Activated T-helper 9 cell treated with anti-CD3 and anti-CD28 coated beads, Interleukin-2, amount 50 U/mL, for 16 hours (primary cell): ENCODE measurements around the gene HOXA9.

ENCODE experiments used
- DNase-seq: peaks from one replicate; pipeline ENCODE4 v3.0.0-alpha.2; 2020; ENCODE audit warnings: low read depth

Gene HOXA9

GRCh38 chr7:27187475-27188385 lies 22.4 kb upstream of the HOXA9 start:
- DNase-seq: no peak

GRCh38 chr7:27186668-27187474 lies 21.5 kb upstream of the HOXA9 start:
- DNase-seq: no peak

GRCh38 chr7:27185854-27186667 lies 20.7 kb upstream of the HOXA9 start:
- no peak for DNase-seq

- DNase-seq: no peak
Observed at GRCh38 chr7:27185013-27185853, 19.9 kb upstream of the HOXA9 start, which contains the start of gene HOXA11. HOXA11 (minus strand) TSS chr7:27185232; CDS start chr7:27185144, 88 bp downstream.

- DNase-seq: no peak
Observed at GRCh38 chr7:27184337-27185012, 19.1 kb upstream of the HOXA9 start.

GRCh38 chr7:27183682-27184336 lies 18.5 kb upstream of the HOXA9 start:
- no peak for DNase-seq

- DNase-seq: no peak
Observed at GRCh38 chr7:27182861-27183681, 17.7 kb upstream of the HOXA9 start.

- DNase-seq: no peak
Observed at GRCh38 chr7:27182285-27182841, 17.0 kb upstream of the HOXA9 start.

- no peak for DNase-seq
Observed at GRCh38 chr7:27181795-27182275, 16.5 kb upstream of the HOXA9 start.

GRCh38 chr7:27180431-27181420 lies 15.4 kb upstream of the HOXA9 start:
- no peak for DNase-seq

GRCh38 chr7:27179503-27180430 lies 14.4 kb upstream of the HOXA9 start:
- DNase-seq: peak; percentile 34

GRCh38 chr7:27179030-27179429 lies 13.7 kb upstream of the HOXA9 start:
- DNase-seq: no peak

GRCh38 chr7:27178366-27178765 lies 13.0 kb upstream of the HOXA9 start:
- DNase-seq: no peak

- no peak for DNase-seq
Observed at GRCh38 chr7:27177795-27178320, 12.5 kb upstream of the HOXA9 start.

GRCh38 chr7:27176962-27177794 lies 11.8 kb upstream of the HOXA9 start:
- no peak for DNase-seq
